Urinary bladder (tissue), 4 donors: ENCODE data around the gene XPC. TPM values are rescaled to one million over a fixed set of nuclear protein-coding genes. Genes with fewer than 3 reads are reported as not detected.
"Not testable (repeated sequence)": the region's sequence is repeated elsewhere in the genome, so short reads cannot be mapped to it uniquely, and the experiment has no call there.

Source experiments
- DNase-seq: peaks from one replicate; pipeline ENCODE4 v3.0.0-alpha.2; 2015; ENCODE audit errors: extremely low spot score
- H3K27ac ChIP-seq: one replicate; pipeline ENCODE4 v1.5.1; 2013; ENCODE audit warnings: low read depth, mild to moderate bottlenecking, moderate library complexity
- H3K36me3 ChIP-seq: one replicate; pipeline ENCODE4 v1.6.1; 2013; ENCODE audit warnings: mild to moderate bottlenecking, moderate library complexity; ENCODE audit not compliant: insufficient read depth
- H3K4me1 ChIP-seq: one replicate; pipeline ENCODE4 v1.6.1; 2013; ENCODE audit warnings: mild to moderate bottlenecking, moderate library complexity; ENCODE audit not compliant: insufficient read depth
- H3K4me3 ChIP-seq: one replicate; pipeline ENCODE4 v1.5.1; 2013; ENCODE audit warnings: low read depth, low read length
- WGBS: extraction: QIAGEN DNeasy Blood & Tissue Kit; methylation state at CpG from one replicate; pipeline ENCODE4 v1.1.7; 2013; 5-methylcytosine and 5-hydroxymethylcytosine counted together
- polyA plus RNA-seq: library from polyadenylated mRNA; stranded (reverse); fragments of 200-250 nt; gene quantifications from one replicate; pipeline ENCODE4 v1.2.3, GENCODE V29; 2013
- total RNA-seq: library from RNA; depleted of rRNA; stranded (reverse); fragments of >200 nt; gene quantifications from one replicate; pipeline ENCODE4 v1.2.3, GENCODE V29; 2014
- donor health status: healthy with polysubstance abuse.
- donor health status: healthy.

The XPC gene
- total and polyA plus RNA-seq, 2 donors, result 25.8 to 27.3 TPM

DNA sequence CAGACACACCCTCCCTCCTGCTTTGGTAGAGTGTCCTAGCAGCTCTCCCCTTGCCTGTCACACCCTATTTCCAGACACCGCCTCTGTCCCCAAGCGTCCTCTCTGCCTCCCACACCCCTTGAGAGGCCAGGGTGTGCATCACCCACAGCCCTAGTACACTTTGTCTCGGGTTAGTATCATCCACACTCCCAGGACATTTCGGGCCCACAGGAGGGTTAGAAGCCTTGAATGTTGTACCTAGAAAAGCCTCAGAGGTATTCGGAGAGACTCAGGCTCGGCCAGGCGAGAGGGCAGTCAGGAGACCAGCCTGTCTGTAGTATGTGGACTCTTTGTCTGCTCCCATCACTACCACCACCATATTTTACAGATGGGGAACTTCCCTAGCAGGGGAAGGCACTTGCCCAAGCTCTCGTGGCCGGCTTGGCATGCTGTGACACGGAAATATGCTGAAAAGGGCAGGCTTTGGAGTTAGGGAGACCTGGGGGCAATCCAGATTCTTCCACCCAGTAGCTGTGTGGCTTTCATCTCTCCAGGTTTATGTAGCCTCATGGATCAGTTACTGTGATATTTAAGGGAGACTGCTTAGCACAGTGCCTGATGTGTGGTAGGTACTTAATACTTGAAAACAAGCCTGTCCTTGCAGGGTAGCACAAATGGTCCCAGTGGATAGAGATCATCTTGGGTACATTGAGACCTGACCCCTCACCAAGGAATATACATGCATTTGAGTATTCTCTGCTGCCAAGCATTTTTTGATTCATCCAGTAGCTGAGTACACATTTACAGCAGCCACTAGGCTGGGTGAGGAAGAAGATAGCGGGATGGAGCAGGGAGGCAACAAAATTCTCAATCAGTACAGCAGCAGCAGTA, 52.1 kb downstream of the XPC start:
- peaks cover 2% of the 10 kb centered on the region for H3K4me1 ChIP-seq
- DNase-seq, result no peak
- 41% methylated on average over 11 of the region's 11 CpGs for WGBS

DNA sequence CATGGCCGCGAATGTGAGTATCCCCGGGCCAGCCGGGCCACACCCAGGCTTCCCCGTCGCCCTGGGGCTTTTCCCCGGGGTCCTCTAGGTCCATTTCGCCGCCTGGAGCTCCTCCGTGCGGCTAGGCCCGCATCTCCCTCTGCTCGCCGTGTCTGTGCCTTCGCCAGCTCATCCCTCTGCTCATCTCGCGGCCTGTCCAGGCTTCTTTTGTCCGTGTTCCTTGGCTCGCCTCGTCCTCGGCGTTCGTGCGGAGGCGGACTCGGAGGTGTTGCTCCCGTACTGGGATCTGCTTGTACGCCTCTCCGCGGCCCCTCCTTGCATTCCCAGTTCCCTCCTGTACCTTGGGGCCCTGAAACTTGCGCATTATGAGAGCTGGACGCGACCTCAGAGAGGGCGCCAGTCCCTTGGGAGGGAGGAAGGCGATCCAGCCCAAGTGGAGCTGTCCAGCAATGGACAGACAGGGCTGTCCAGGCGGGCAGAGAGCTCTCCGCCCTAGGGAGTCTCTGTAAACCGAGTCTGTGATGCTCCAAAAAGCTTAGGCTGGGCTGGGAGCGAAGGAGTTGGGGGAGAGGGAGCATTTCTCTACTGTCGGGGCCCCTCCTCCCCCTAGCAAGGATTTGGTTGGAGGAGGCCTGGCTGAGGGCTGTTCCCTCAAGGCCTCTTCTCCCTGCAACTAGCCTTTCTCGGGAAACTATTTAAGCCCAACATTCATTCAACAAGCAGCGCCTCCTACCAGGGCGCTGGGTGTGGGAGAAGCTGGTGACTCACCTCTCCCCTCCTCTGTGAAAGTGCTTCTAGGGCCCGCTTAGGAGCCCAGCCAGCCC, 53.0 kb downstream of the XPC start:
- DNase-seq, result peak; percentile 47
- Histone ChIP-seq H3K27ac (peak overlapping the region; percentile 92), H3K36me3 (peaks cover 2% of the 10 kb centered on the region), H3K4me1 (peaks cover 2% of the 10 kb centered on the region), H3K4me3 (peak overlapping the region; percentile 74)
- under 1% methylated on average over 44 of the region's 44 CpGs for WGBS

More for the DNA sequence above, 52.1 kb downstream of the XPC start:
- peaks cover 2% of the 10 kb centered on the region for H3K36me3 ChIP-seq
- H3K27ac ChIP-seq, result peak overlapping the region; percentile 70
- H3K4me3 ChIP-seq, result peak overlapping the region; percentile 74

DNA sequence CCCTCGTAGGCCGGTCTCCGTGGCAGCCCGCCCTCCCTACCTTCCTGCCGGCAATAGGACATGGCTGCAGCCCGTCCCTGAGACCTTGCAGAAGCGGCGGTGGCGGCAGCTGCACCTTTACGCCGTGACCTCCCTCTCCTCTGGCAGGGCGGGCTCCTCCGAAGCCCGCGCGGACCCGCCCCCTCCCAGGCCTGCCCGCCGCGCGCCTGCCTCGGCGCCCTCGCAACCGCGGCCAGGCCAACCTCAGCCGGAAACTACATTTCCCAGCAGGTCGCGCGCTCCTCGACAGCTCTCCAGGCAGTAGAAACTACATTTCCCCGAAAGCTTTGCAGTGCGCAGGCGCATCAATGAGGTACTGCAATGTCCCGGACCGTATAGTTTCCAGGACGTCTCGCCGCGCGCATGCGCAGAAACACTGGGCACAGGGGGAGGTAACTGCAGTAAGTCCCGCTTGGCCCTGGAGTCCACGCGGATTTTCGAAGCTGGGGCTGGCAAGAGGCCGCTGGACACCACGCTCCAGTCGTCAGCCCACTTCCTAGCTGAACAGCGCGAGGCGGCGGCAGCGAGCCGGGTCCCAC, 53.7 kb downstream of the XPC start, which contains the start of the genes CHCHD4 and TMEM43:
TSS of gene CHCHD4 (minus strand) at position 256 of the 578 bp plus-strand sequence. CDS start at position 62, 194 bp downstream.
TSS of gene TMEM43 (plus strand) at position 438 of the 578 bp plus-strand sequence. CDS start 142 bp downstream, outside the sequence.
- Histone ChIP-seq H3K4me1 (peaks cover 2% of the 10 kb centered on the region), H3K36me3 (no peaks in the 10 kb centered on the region), H3K27ac (peak within 1 kb of the TSS; percentile 92), H3K4me3 (peak within 1 kb of the TSS; percentile 74)
- peak; percentile 99 for DNase-seq
- under 1% methylated on average over 55 of the region's 55 CpGs for WGBS

DNA sequence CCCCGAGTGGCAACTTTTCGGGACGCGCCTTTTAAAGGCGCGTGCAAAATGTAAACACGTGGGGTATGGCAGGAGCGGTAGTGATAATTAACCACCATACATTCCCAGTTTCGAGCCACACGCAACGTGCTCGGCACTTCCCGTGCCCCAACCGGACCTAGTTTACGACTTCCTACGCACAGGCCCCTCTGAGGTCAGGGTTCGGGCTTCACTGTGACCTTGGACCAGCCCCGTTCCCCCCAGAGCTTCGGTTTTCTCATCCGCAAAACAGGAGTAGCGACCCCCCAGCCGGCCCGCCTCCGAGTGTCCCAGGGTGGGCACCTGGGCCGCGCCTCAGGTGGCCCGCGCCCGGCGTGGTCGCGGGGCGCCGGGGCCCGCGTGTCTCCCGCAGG, 54.2 kb downstream of the XPC start:
- H3K36me3 ChIP-seq, result no peaks in the 10 kb centered on the region
- H3K4me3 ChIP-seq, result peak overlapping the region; percentile 67
- peaks cover 2% of the 10 kb centered on the region for H3K4me1 ChIP-seq
- under 1% methylated on average over 37 of the region's 37 CpGs for WGBS
- DNase-seq, result no peak
- H3K27ac ChIP-seq, result peak overlapping the region; percentile 19

DNA sequence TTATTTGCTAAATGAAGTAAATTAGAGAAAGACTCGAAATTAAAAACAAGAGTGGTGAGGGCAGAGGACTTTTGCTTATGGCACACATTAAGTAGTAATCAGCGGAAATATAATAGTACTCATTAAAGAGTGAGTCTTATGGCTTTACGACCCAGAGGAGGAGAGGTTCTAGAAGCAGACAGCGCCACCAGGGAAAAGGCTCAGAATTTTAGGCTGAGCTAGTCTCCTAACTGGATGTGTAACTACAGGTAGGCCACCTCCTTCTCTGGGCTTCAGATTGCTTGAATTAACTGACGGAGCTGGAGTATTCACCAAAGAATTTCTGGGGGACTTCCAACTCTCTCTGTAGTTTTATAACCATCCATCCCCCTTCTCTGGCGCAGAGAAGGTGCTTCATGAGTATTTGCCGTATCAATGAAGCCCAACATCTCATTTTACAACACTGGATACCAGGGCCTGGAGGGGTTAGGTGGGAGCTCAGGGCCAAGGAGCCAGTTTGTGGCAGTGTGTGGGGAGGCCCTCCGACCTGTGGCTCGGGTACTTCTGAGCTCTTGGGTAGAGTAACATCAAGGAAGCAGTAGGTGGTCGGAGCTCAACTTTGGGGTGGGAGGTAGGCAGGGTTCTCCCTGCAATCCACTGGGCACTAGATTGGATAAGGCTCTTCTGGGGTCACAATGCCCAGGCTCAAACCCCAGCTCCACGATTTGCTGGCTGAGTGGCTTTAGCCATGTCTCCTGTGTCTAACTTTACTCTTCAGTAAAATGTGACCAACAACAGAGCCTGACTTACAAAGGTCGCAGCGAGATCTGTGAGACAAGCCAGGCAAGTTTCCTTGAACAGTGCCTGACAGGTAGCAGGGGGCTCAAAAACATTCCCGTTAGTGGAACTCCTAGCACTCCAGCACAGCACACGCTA, 54.8 kb downstream of the XPC start:
- Histone ChIP-seq H3K36me3 (no peaks in the 10 kb centered on the region), H3K4me1 (peaks cover 2% of the 10 kb centered on the region), H3K27ac (no peak overlapping the region), H3K4me3 (peak overlapping the region; percentile 67)
- WGBS, result 52% methylated on average over 15 of the region's 15 CpGs
- no peak for DNase-seq

DNA sequence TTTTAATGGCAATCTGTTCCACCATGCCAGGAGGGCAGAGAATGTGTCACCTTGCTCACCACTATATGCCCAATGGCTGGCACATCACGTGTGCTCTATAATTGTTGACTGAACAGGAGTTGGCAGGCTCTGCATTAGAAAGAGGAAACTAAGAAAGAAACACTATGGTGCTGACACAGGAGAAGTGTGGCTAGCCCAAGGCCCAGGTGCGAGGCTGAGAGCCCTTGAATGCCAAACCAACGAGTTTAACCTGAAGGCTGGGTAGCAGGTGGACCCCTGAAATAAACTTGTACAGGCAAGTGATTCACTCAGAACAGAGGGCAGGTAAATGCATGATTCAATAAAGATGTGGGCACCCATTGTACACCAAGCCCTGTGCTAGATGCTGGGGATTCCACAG, 56.1 kb downstream of the XPC start:
- DNase-seq, result no peak
- Histone ChIP-seq H3K36me3 (no peaks in the 10 kb centered on the region), H3K4me3 (no peak overlapping the region), H3K4me1 (peaks cover 2% of the 10 kb centered on the region), H3K27ac (no peak overlapping the region)
- WGBS, result 90% methylated on average over 3 of the region's 3 CpGs

DNA sequence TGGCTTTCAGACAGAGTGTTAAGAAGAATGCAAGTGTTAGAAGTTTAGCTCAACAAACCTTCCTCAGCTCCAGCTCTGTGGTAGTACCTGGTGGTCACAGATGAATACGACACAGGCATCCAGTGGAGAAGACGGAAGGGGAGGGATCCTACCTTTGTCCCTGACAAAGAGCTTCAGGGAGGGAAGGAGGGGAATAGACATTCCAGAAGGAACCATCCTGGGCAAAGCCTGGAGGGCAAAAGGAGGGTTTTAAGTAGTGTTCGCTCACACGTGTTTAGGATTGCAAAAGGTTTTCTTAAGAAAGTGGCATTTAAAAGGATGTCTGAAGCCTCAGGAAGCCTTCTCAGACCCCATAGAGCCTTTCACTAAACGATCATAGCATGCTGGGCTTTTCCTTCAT, 56.5 kb downstream of the XPC start:
- 86% methylated on average over 5 of the region's 5 CpGs for WGBS
- H3K36me3 ChIP-seq, result no peaks in the 10 kb centered on the region
- H3K4me3 ChIP-seq, result no peak overlapping the region
- no peak for DNase-seq
- peaks cover 2% of the 10 kb centered on the region for H3K4me1 ChIP-seq
- no peak overlapping the region for H3K27ac ChIP-seq

DNA sequence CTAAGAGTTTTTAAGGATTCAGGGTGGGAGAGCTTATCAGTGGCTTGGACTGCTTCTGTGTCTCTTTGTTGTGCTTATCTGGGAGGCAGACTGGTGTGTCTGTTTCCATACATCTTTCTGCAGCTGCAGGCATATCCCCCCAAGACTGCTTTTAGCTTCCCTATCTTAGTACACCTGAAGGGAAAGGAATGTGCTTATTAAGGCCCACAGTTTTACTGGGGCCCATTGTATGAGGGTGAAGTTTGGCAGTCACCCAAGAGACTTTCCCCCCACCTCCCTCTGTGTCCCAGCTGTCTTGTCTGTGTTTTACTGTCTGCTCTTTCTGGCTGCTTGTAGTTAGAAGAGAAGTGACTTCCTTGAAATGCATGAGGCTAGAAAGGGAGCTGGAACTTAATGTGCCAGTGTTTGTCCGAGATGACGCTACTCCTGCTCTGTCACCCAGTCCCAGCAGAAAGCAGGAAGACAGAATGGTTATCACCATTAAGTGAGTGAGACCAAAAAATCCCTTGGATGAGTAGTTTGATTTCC, 57.4 kb downstream of the XPC start:
- not testable (repeated sequence) for H3K4me1 ChIP-seq, H3K36me3 ChIP-seq, DNase-seq, H3K4me3 ChIP-seq, H3K27ac ChIP-seq
- WGBS, result 91% methylated on average over 2 of the region's 2 CpGs

DNA sequence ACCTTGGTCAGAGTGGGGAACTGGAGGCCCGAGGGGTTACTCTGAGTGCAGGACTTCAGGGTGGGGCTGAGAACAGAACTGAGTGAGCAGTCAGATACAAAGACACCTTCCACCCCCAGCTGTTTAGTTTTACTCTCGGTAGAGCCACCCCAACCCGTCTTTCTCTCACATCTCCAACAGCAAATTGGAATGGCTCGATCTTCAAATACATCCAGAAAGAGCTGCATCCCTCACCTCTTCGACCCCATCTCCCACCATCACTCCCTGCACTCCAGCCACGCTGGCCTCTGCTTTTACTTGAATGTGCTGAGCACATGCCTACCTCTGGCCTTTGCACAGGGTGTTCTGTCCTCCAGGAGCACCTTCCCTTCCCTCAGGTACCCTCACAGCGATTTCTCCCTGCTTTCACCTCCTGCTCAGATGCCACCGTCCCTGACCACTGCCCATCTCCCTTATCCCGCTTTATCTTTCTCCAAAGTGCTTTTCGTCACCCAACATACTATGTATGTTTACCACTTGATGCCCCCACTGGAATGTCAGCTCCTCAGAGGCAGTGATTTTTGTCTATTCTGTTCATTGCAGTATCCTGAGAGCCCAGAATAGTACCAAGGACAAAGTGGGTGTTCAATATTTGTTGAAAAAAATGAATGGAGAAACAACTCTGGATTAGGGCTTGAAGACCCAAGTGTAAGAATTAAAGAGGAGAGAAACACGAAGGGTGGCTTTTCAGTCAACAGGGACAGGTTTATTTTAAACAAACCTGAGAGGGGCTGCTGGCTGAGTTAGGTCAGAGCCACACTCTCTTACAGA, 58.1 kb downstream of the XPC start:
- no peak overlapping the region for H3K27ac ChIP-seq
- no peak overlapping the region for H3K4me3 ChIP-seq
- no peak for DNase-seq
- H3K36me3 ChIP-seq, result no peaks in the 10 kb centered on the region
- peaks cover 2% of the 10 kb centered on the region for H3K4me1 ChIP-seq
- WGBS, result 96% methylated on average over 11 of the region's 11 CpGs

DNA sequence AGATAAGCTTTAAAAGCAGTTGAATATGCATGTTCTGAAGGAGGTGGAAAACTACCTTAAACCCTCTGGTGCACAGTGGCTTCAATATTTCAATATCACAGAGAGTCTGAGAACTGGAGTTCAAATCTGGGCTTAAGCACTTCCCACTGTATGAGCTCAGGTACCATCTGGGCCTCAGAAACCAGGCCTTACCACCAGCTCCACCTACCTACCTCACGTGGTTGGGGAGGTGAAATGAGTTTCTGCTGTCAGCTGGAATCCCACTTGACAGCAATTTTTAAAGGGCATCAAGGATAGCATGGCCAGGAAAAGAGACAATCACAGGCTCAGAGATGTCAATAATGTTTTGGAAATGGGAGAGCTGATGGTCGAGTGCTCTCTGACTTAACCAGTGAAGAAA, 58.8 kb downstream of the XPC start:
- no peak for DNase-seq
- Histone ChIP-seq H3K4me3 (no peak overlapping the region), H3K27ac (no peak overlapping the region), H3K4me1 (peaks cover 2% of the 10 kb centered on the region), H3K36me3 (no peaks in the 10 kb centered on the region)
- 80% methylated on average over 2 of the region's 2 CpGs for WGBS

DNA sequence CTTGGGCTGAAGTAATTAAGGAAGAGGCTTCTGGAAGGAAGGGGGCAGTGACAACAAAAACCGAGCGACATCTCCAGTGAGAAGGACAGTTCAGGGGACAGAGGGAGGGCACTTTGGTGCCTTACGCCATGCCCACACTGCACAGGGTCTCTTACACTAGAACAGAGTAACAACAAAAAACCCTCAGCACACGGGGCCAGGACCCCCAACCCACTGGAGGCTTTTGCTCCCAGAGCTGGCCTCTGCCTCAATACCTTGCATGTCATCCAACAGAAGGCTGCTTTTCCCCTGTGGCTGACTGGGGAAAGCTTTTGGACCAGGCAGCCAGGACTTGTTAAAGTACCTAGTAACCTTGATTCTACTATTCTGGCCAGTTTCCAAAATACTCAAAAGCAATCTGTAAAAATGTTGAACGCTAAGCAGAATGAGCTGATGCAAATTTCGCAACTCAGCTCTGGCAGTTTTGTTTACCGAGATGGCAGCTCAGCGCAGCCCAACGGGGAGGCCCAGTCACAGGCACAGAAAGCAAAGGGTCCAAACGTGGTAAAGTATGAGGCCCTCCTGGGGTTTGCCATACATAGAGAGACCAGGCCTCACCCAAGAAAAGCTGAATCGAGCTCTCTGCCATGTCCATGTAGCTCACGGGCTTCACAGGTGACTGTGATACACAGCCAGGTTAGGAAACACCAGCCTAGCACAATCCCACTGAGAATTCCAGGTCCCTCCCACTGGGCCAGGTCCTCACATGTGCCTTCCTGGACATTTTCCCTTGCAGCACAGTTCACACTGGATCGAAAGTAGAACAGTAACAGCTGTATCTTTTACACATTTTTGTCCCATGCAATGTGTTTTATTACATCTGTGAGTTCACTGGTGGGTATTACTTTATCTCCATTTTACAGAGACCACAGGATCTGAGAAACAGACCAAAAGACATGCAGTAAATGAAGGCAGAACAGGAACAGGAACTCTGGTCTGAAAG, 59.7 kb downstream of the XPC start:
- Histone ChIP-seq H3K27ac (no peak overlapping the region), H3K36me3 (no peaks in the 10 kb centered on the region), H3K4me1 (peaks cover 2% of the 10 kb centered on the region), H3K4me3 (no peak overlapping the region)
- 59% methylated on average over 13 of the region's 13 CpGs for WGBS
- peak; percentile 72 for DNase-seq
